ENCODE data around the gene ARL15. TPM values are rescaled to one million over a fixed set of nuclear protein-coding genes. Genes with fewer than 3 reads are reported as not detected.

Gene ARL15
- total and polyA plus RNA-seq, 2 donors (not counting 1 experiment from before 2014, with no cell fraction given): 5.8 to 20.5 TPM

GRCh38 chr5:54090495-54091120 is 219.8 kb downstream of the ARL15 start:
- Mint-ChIP-seq H3K27ac (no peak overlapping the region), H3K27me3 (no peaks in the 10 kb centered on the region), H3K4me1 (peaks cover 11% of the 10 kb centered on the region), H3K4me3 (no peak overlapping the region), H3K9me3 (ENCODE audit: insufficient read depth) (no peaks in the 10 kb centered on the region)
- H3K79me2 ChIP-seq (ENCODE audit: control insufficient read depth, insufficient read depth, low read length): no peaks in the 10 kb centered on the region
- no peak overlapping the region for H3K9ac ChIP-seq (ENCODE audit: low read length)
- no peak for DNase-seq
- no peaks in the 10 kb centered on the region for H3K27me3 ChIP-seq (replicated peaks in 1 of 4; ENCODE audit: control extremely low read depth in 1 of 4, control insufficient read depth in 3 of 4, insufficient read depth in 4 of 4, low read length in 3 of 4)
- no CpG with 5 or more reads among the region's 1 CpG for WGBS (ENCODE audit: insufficient coverage)
- no peaks in the 10 kb centered on the region for H3K36me3 ChIP-seq (replicated peaks in 1 of 2; ENCODE audit: control extremely low read depth in 1 of 2, control insufficient read depth in 1 of 2, extremely low read depth in 1 of 2, insufficient read depth in 2 of 2, low read length in 1 of 2)
- no peak overlapping the region for H3K27ac ChIP-seq (ENCODE audit: low read length in 2 of 2)
- no peaks in the 10 kb centered on the region for H4K20me1 ChIP-seq (ENCODE audit: control insufficient read depth, insufficient read depth, low read length, poor library complexity, severe bottlenecking)
- H3K9me3 ChIP-seq (ENCODE audit: control extremely low read depth in 1 of 3, control insufficient read depth in 2 of 3, insufficient read depth in 1 of 3, low read length in 2 of 3): no peaks in the 10 kb centered on the region
- ChIA-PET CTCF (no interaction called here), POLR2A (no interaction called here)
- peaks cover 5 to 10% of the 10 kb centered on the region in 2 donors for H3K4me1 ChIP-seq (ENCODE audit: control insufficient read depth in 2 of 2, insufficient read depth in 2 of 2, low read length in 2 of 2)
- H3K4me3 ChIP-seq (ENCODE audit: control extremely low read depth in 1 of 5, extremely low read depth in 1 of 5, insufficient read depth in 1 of 5, low read depth in 2 of 5, low read length in 4 of 5): no peak overlapping the region
- no peak for ATAC-seq (ENCODE audit: low read depth)
- H3K4me2 ChIP-seq (replicated peaks; ENCODE audit: low read depth, low read length, poor library complexity, severe bottlenecking): no peak overlapping the region
- TF ChIP-seq, protein P1, sequence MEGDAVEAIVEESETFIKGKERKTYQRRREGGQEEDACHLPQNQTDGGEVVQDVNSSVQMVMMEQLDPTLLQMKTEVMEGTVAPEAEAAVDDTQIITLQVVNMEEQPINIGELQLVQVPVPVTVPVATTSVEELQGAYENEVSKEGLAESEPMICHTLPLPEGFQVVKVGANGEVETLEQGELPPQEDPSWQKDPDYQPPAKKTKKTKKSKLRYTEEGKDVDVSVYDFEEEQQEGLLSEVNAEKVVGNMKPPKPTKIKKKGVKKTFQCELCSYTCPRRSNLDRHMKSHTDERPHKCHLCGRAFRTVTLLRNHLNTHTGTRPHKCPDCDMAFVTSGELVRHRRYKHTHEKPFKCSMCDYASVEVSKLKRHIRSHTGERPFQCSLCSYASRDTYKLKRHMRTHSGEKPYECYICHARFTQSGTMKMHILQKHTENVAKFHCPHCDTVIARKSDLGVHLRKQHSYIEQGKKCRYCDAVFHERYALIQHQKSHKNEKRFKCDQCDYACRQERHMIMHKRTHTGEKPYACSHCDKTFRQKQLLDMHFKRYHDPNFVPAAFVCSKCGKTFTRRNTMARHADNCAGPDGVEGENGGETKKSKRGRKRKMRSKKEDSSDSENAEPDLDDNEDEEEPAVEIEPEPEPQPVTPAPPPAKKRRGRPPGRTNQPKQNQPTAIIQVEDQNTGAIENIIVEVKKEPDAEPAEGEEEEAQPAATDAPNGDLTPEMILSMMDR (IDR thresholded peaks at IDR 0.05): no peak
- TF ChIP-seq EZH2 (IDR thresholded peaks at IDR 0.05; ENCODE audit: borderline replicate concordance, insufficient read depth, low read depth, low read length, poor library complexity, severe bottlenecking): no peak
- no peak overlapping the region for H2AFZ ChIP-seq (ENCODE audit: insufficient read depth, low read depth, low read length, poor library complexity, severe bottlenecking)
- intact Hi-C loops (cut with micrococcal nuclease): no loop called here

DNA sequence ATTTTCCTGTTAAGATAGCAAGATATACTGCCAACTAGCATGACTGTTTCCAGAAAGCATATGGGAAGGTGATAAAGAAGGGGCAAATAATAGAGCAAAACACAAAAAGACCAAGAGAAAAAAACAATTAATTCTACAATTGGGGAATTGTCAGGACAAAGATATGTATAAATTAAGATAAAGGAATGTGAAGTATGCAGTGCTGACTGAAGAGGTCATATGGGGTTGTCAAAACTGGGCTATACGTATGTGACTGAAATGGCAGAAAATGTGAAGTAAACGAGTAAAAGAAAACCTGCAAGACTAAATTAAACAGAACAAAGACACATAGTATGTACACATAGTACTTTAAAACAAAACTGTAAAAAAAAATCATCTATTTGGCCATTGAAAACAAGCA is 222.3 kb downstream of the ARL15 start:
- no peak overlapping the region for H3K4me3 Mint-ChIP-seq
- Histone ChIP-seq H4K20me1 (ENCODE audit: control insufficient read depth, insufficient read depth, low read length, poor library complexity, severe bottlenecking) (no peaks in the 10 kb centered on the region), H3K27ac (ENCODE audit: low read length in 2 of 2) (no peak overlapping the region), H3K27me3 (replicated peaks in 1 of 4; ENCODE audit: control extremely low read depth in 1 of 4, control insufficient read depth in 3 of 4, insufficient read depth in 4 of 4, low read length in 3 of 4) (no peaks in the 10 kb centered on the region), H3K9me3 (ENCODE audit: control extremely low read depth in 1 of 3, control insufficient read depth in 2 of 3, insufficient read depth in 1 of 3, low read length in 2 of 3) (peaks cover 0 to 1% (median 0%) of the 10 kb centered on the region in 3 donors), H3K4me2 (replicated peaks; ENCODE audit: low read depth, low read length, poor library complexity, severe bottlenecking) (no peak overlapping the region), H2AFZ (ENCODE audit: insufficient read depth, low read depth, low read length, poor library complexity, severe bottlenecking) (no peak overlapping the region), H3K36me3 (replicated peaks in 1 of 2; ENCODE audit: control extremely low read depth in 1 of 2, control insufficient read depth in 1 of 2, extremely low read depth in 1 of 2, insufficient read depth in 2 of 2, low read length in 1 of 2) (no peaks in the 10 kb centered on the region), H3K4me1 (ENCODE audit: control insufficient read depth in 2 of 2, insufficient read depth in 2 of 2, low read length in 2 of 2) (no peaks in the 10 kb centered on the region), H3K9ac (ENCODE audit: low read length) (no peak overlapping the region), H3K79me2 (ENCODE audit: control insufficient read depth, insufficient read depth, low read length) (no peaks in the 10 kb centered on the region), H3K4me3 (ENCODE audit: control extremely low read depth in 1 of 5, extremely low read depth in 1 of 5, insufficient read depth in 1 of 5, low read depth in 2 of 5, low read length in 4 of 5) (no peak overlapping the region)
- no peak for ATAC-seq (ENCODE audit: low read depth)
- CTCF ChIA-PET: no interaction called here
- intact Hi-C loops (cut with micrococcal nuclease): no loop called here
- H3K27ac Mint-ChIP-seq: no peak overlapping the region
- H3K27me3 Mint-ChIP-seq: no peaks in the 10 kb centered on the region
- POLR2A ChIA-PET: no interaction called here
- WGBS (ENCODE audit: insufficient coverage): no CpG with 5 or more reads among the region's 2 CpGs
- no peaks in the 10 kb centered on the region for H3K4me1 Mint-ChIP-seq
- TF ChIP-seq, protein P1 (IDR thresholded peaks at IDR 0.05): no peak
- TF ChIP-seq EZH2 (IDR thresholded peaks at IDR 0.05; ENCODE audit: borderline replicate concordance, insufficient read depth, low read depth, low read length, poor library complexity, severe bottlenecking): no peak
- DNase-seq: no peak
- peaks cover 4% of the 10 kb centered on the region for H3K9me3 Mint-ChIP-seq (ENCODE audit: insufficient read depth)

Measured in B cell (primary cell).